Tibial nerve (tissue), 4 donors: ENCODE data around the gene MCF2L2. TPM values are rescaled to one million over a fixed set of nuclear protein-coding genes. Genes with fewer than 3 reads are reported as not detected.

Experiments used
- DNase-seq, 2 donors: peaks; one replicate each; pipeline ENCODE4 v3.0.0-alpha.2; 2019; ENCODE audit warnings: low spot score in 2 of 2
- H3K27ac ChIP-seq, 4 donors: fragments of 200-600 bp; sonication (generic) in 3 of 4; one replicate each; pipeline ENCODE4 v1.5.1; 2017 to 2019; ENCODE audit warnings: mild to moderate bottlenecking in 1 of 4
- H3K27me3 ChIP-seq, 2 donors: fragments of 200-600 bp; sonication (generic) in 1 of 2; one replicate each; pipeline versions ENCODE4 v1.5.1 to v1.6.0; 2017 to 2019
- H3K36me3 ChIP-seq, 3 donors: fragments of 200-600 bp; sonication (generic); one replicate each; pipeline ENCODE4 v1.5.1; 2018 to 2019
- H3K4me1 ChIP-seq, 4 donors: fragments of 200-600 bp; sonication (generic) in 3 of 4; one replicate each; pipeline ENCODE4 v1.5.1; 2017 to 2019
- H3K4me3 ChIP-seq, 4 donors: fragments of 200-600 bp; sonication (generic) in 3 of 4; one replicate each; pipeline ENCODE4 v1.5.1; 2017 to 2019; ENCODE audit warnings: mild to moderate bottlenecking in 1 of 4, moderate library complexity in 1 of 4
- H3K9me3 ChIP-seq, 4 donors: fragments of 200-600 bp; sonication (generic) in 3 of 4; one replicate each; pipeline ENCODE4 v1.5.1; 2017 to 2019
- EP300 ChIP-seq, 2 donors: sonication (generic); formaldehyde crosslinking; IDR thresholded peaks; one replicate each; pipeline ENCODE4 v1.6.1; 2017; ENCODE audit warnings: antibody characterized with exemption in 2 of 2, mild to moderate bottlenecking in 1 of 2
- POLR2A ChIP-seq, 2 donors: fragments of 450-650 bp; IDR thresholded peaks; one replicate each; pipeline ENCODE4 v1.6.1; 2017; ENCODE audit warnings: antibody characterized with exemption in 2 of 2, mild to moderate bottlenecking in 2 of 2, moderate library complexity in 2 of 2
- WGBS, 2 donors: methylation state at CpG; one replicate each; pipeline ENCODE4 v1.1.5; 2018; 5-methylcytosine and 5-hydroxymethylcytosine counted together
- total RNA-seq, 4 donors: library from RNA; depleted of rRNA; stranded (reverse); fragments of >200 nt; gene quantifications; one replicate each; pipeline ENCODE4 v1.1.0, GENCODE V29; 2016
- TF ChIP-seq, protein P1 (sequence below), 5 experiments: fragments of 200-600 bp in 3 of 5; fragments of 450-650 bp in 2 of 5; sonication (generic) in 3 of 5; IDR thresholded peaks; one replicate each; pipeline ENCODE4 v1.5.1; 2016 to 2019; ENCODE audit warnings: antibody characterized with exemption in 5 of 5, mild to moderate bottlenecking in 3 of 5, moderate library complexity in 2 of 5

The MCF2L2 gene
- total RNA-seq, 4 donors from 2014 or later, result 0.90 to 24.9 (median 1.8) TPM

- Histone ChIP-seq H3K9me3 (no peaks in the 10 kb centered on the region), H3K4me1 (no peaks in the 10 kb centered on the region), H3K4me3 (no peak overlapping the region), H3K27me3 (no peaks in the 10 kb centered on the region), H3K27ac (no peak overlapping the region), H3K36me3 (no peaks in the 10 kb centered on the region)
- DNase-seq, result no peak
- WGBS, 2 donors, result 64 to 78% methylated on average over 3 of the region's 3 CpGs
- TF ChIP-seq, protein P1, sequence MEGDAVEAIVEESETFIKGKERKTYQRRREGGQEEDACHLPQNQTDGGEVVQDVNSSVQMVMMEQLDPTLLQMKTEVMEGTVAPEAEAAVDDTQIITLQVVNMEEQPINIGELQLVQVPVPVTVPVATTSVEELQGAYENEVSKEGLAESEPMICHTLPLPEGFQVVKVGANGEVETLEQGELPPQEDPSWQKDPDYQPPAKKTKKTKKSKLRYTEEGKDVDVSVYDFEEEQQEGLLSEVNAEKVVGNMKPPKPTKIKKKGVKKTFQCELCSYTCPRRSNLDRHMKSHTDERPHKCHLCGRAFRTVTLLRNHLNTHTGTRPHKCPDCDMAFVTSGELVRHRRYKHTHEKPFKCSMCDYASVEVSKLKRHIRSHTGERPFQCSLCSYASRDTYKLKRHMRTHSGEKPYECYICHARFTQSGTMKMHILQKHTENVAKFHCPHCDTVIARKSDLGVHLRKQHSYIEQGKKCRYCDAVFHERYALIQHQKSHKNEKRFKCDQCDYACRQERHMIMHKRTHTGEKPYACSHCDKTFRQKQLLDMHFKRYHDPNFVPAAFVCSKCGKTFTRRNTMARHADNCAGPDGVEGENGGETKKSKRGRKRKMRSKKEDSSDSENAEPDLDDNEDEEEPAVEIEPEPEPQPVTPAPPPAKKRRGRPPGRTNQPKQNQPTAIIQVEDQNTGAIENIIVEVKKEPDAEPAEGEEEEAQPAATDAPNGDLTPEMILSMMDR (IDR thresholded peaks at IDR 0.05), result no peak
- TF ChIP-seq POLR2A (IDR thresholded peaks at IDR 0.05) (no peak), EP300 (IDR thresholded peaks at IDR 0.05) (no peak)
Measured at GRCh38 chr3:183331498-183331897, 96.9 kb downstream of the MCF2L2 start.

DNA sequence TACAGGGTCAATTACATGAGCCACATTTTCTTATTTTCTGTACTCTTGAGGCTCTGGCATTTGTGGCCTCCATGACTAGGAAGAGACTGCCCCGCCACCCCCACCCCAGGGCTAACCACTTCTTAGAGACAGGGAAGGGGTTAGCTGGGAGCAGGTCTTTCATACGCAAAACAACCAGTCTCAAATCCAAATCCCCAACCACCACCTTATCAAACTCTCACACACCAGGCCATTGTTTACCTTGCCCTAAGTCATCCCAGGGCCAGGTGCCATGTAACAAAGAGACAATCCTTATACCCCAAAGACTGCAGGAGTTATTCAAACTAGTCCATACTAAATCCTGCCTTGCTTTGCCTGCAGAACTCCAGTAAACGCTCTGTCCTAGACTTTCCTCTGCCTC is 97.5 kb downstream of the MCF2L2 start:
- Histone ChIP-seq H3K4me1 (no peaks in the 10 kb centered on the region), H3K36me3 (no peaks in the 10 kb centered on the region), H3K27me3 (no peaks in the 10 kb centered on the region), H3K9me3 (no peaks in the 10 kb centered on the region), H3K27ac (no peak overlapping the region), H3K4me3 (no peak overlapping the region)
- WGBS, 2 donors, result 80 to 82% methylated on average over 3 of the region's 3 CpGs
- no peak for DNase-seq
- TF ChIP-seq POLR2A (IDR thresholded peaks at IDR 0.05) (no peak), EP300 (IDR thresholded peaks at IDR 0.05) (no peak)
- TF ChIP-seq, protein P1 (IDR thresholded peaks at IDR 0.05), result no peak

DNA sequence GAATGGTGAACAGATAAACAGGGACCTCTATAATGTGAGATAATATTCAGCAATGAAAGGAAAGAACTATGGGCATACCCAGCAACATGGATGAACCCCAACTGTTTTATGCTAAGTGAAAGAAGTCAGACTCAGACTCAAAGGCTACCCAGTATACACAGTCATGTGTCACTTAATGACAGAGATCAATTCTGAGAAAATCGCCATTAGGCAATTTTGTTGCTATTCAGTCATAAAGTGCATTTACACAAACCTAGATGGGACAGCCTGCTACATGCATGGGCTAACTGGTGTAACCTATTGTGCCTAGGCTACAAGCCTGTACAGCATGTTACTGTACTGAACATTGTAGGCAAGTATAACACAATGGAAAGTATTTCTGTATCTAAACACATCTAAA is 98.9 kb downstream of the MCF2L2 start:
- no peak for DNase-seq

DNA sequence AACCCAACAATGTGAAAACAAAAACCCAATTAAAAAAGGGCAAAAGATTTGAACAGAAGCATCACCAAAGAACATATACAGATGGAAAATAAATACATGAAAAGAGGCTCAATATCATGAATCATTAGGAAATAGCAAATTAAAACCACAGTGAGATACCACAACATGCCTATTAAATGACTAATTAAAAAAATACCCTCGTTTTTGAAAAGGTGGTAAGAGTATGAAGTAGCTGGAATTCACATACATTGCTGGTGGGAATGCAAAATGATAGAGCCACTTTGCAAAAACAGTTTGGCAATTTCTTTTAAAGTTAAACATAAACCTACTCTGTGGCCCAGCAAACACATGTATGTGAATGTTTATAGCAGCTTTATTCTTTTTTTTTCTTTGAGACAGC is 99.6 kb downstream of the MCF2L2 start:
- no peaks in the 10 kb centered on the region for H3K4me1 ChIP-seq
- 40 to 57% methylated on average over 1 of the region's 1 CpG for WGBS, 2 donors
- no peak overlapping the region for H3K4me3 ChIP-seq

More for the DNA sequence above, 98.9 kb downstream of the MCF2L2 start:
- H3K9me3 ChIP-seq, result no peaks in the 10 kb centered on the region
- TF ChIP-seq EP300 (IDR thresholded peaks at IDR 0.05), result no peak
- H3K4me3 ChIP-seq, result no peak overlapping the region
- no peaks in the 10 kb centered on the region for H3K4me1 ChIP-seq
- no peak overlapping the region for H3K27ac ChIP-seq
- no peaks in the 10 kb centered on the region for H3K27me3 ChIP-seq
- H3K36me3 ChIP-seq, result no peaks in the 10 kb centered on the region
- WGBS, 2 donors, result 89 to 95% methylated on average over 1 of the region's 1 CpG

GRCh38 chr3:183328164-183328563 is 100.3 kb downstream of the MCF2L2 start:
- TF ChIP-seq, protein P1 (IDR thresholded peaks at IDR 0.05), result no peak
- TF ChIP-seq EP300 (IDR thresholded peaks at IDR 0.05) (no peak), POLR2A (IDR thresholded peaks at IDR 0.05) (no peak)
- no peaks in the 10 kb centered on the region for H3K27me3 ChIP-seq
- WGBS, 2 donors, result 79 to 95% methylated on average over 1 of the region's 1 CpG

More for the DNA sequence above, 99.6 kb downstream of the MCF2L2 start:
- no peaks in the 10 kb centered on the region for H3K27me3 ChIP-seq
- DNase-seq, result no peak
- H3K27ac ChIP-seq, result no peak overlapping the region
- H3K36me3 ChIP-seq, result no peaks in the 10 kb centered on the region
- no peaks in the 10 kb centered on the region for H3K9me3 ChIP-seq
- no peak for TF ChIP-seq POLR2A (IDR thresholded peaks at IDR 0.05)
- TF ChIP-seq EP300 (IDR thresholded peaks at IDR 0.05), result no peak
- TF ChIP-seq, protein P1 (IDR thresholded peaks at IDR 0.05), result no peak

DNA sequence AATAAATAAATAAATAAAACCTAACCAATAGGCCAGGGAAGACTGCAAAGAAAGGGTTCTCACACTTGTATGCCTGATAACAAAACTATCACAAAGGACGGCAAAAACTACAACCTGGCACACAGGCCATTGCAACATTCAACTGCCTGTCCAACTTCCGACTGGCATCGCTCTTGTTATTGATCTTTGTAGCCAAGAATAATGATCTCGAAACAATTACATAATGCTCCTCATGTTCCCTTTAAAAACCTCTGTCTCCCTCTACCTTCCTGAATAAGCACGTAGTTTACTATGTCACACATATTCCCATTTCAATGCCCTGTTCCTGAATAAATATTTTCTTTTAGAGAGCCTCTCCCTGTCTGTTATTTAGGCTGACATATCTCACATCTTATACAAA is 101.1 kb downstream of the MCF2L2 start:
- H3K4me3 ChIP-seq, result no peak overlapping the region
- no peaks in the 10 kb centered on the region for H3K9me3 ChIP-seq
- no peaks in the 10 kb centered on the region for H3K4me1 ChIP-seq
- no peak for TF ChIP-seq EP300 (IDR thresholded peaks at IDR 0.05)
- no peak for TF ChIP-seq POLR2A (IDR thresholded peaks at IDR 0.05)
- 60 to 62% methylated on average over 5 of the region's 5 CpGs for WGBS, 2 donors
- no peak overlapping the region for H3K27ac ChIP-seq
- no peaks in the 10 kb centered on the region for H3K36me3 ChIP-seq
- H3K27me3 ChIP-seq, result no peaks in the 10 kb centered on the region
- no peak for DNase-seq

More at GRCh38 chr3:183328164-183328563, 100.3 kb downstream of the MCF2L2 start:
- no peak for DNase-seq
- no peak overlapping the region for H3K27ac ChIP-seq
- no peaks in the 10 kb centered on the region for H3K36me3 ChIP-seq
- H3K4me3 ChIP-seq, result no peak overlapping the region
- no peaks in the 10 kb centered on the region for H3K4me1 ChIP-seq
- H3K9me3 ChIP-seq, result no peaks in the 10 kb centered on the region
